Epithelial cell of proximal tubule (primary cell): ENCODE measurements around the gene COA5. TPM values are rescaled to one million over a fixed set of nuclear protein-coding genes. Genes with fewer than 3 reads are reported as not detected.
A peak's percentile ranks its signal among the peaks of the same experiment; 100 is the strongest.
"Not testable (repeated sequence)": the region's sequence is repeated elsewhere in the genome, so short reads cannot be mapped to it uniquely, and the experiment has no call there.

Experiments
- DNase-seq: peaks from one replicate; pipeline ENCODE4 v3.0.0-alpha.2; 2011; ENCODE audit warnings: low read depth
- H3K4me3 ChIP-seq: 2 replicates; pipeline ENCODE4 v1.5.1; 2011; ENCODE audit warnings: low read depth, mild to moderate bottlenecking, low read length
- total RNA-seq: library from RNA; depleted of rRNA; stranded (reverse); fragments of >200 nt; gene quantifications from 2 replicates; pipeline ENCODE4 v1.2.3, GENCODE V29; 2015
- TF ChIP-seq, protein P1 (sequence below): conservative IDR thresholded peaks from 2 replicates; pipeline ENCODE4 v1.5.1; 2012; ENCODE audit warnings: low read depth, mild to moderate bottlenecking, low read length

Gene COA5
- total RNA-seq, 1 donor from 2014 or later: 9.3 TPM

DNA sequence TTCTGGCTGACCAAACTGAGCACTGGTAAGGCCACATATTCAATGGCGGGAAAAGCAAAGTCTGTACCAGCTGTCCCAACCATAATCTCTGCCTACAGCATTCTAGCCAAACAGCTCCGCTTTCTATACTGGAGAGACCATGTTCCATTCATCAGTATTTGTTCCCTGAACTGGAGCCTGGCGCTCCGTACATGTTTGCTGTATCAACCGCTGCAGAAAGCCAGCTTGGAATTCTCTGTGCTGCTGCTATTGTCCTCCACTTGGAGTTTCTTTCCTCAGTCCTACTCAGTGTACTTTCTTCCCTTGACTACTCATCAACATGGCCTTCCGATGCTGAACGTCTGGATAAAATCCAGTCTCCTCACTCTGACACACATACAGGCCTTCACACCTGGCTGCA, 1.9 kb downstream of the COA5 start:
- H3K4me3 ChIP-seq: no peak overlapping the region
- TF ChIP-seq, protein P1, sequence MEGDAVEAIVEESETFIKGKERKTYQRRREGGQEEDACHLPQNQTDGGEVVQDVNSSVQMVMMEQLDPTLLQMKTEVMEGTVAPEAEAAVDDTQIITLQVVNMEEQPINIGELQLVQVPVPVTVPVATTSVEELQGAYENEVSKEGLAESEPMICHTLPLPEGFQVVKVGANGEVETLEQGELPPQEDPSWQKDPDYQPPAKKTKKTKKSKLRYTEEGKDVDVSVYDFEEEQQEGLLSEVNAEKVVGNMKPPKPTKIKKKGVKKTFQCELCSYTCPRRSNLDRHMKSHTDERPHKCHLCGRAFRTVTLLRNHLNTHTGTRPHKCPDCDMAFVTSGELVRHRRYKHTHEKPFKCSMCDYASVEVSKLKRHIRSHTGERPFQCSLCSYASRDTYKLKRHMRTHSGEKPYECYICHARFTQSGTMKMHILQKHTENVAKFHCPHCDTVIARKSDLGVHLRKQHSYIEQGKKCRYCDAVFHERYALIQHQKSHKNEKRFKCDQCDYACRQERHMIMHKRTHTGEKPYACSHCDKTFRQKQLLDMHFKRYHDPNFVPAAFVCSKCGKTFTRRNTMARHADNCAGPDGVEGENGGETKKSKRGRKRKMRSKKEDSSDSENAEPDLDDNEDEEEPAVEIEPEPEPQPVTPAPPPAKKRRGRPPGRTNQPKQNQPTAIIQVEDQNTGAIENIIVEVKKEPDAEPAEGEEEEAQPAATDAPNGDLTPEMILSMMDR: no peak
- no peak for DNase-seq

- H3K4me3 ChIP-seq: no peak overlapping the region
- no peak for DNase-seq
- TF ChIP-seq, protein P1: no peak
These were observed 3.2 kb downstream of the COA5 start for GRCh38 chr2:98605076-98605475.

GRCh38 chr2:98604547-98604946, 3.8 kb downstream of the COA5 start:
- no peak for DNase-seq
- TF ChIP-seq, protein P1: no peak
- no peak overlapping the region for H3K4me3 ChIP-seq

DNA sequence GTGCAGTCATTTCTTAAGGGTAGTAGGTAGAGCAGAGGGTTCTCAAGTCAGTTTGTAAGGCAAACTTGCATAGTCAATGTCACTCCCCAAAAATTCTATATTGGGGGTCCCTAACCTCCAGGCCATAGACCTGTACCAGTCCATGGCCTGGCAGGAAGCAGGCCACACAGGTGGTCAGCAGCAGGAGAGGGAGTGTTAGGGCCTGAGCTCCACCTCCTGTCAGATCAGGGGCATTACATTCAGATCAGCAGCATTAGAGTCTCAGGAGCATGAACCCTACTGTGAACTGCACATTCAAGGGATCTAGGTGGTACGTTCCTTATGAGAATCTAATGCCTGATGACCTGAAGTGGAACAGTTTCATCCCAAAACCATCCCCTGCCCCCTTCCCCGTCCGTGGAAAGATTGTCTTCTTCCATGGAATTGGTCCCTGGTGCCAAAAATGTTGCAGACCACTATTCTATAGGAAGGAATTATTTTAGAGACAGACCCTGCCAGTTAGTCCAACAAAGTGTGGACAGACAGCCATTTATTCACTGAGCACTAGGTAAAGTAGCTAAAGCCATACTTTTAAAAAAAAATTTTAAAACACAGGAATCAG, 6.7 kb downstream of the COA5 start:
- H3K4me3 ChIP-seq: no peak overlapping the region

GRCh38 chr2:98598781-98599428, 9.4 kb downstream of the COA5 start:
- H3K4me3 ChIP-seq: no peak overlapping the region
- TF ChIP-seq, protein P1: no peak
- DNase-seq: no peak

More for the DNA sequence above, 6.7 kb downstream of the COA5 start:
- TF ChIP-seq, protein P1: peak; percentile 80
- DNase-seq: no peak

DNA sequence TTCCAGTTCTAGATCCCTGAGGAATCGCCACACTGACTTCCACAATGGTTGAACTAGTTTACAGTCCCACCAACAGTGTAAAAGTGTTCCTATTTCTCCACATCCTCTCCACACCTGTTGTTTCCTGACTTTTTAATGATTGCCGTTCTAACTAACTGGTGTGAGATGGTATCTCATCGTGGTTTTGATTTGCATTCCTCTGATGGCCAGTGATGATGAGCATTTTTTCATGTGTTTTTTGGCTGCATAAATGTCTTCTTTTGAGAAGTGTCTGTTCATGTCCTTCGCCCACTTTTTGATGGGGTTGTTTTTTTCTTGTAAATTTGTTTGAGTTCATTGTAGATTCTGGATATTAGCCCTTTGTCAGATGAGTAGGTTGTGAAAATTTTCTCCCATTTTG, 13.6 kb downstream of the COA5 start:
- H3K4me3 ChIP-seq, DNase-seq: not testable (repeated sequence)

- no peak for DNase-seq
- TF ChIP-seq, protein P1: no peak
These were observed 15.7 kb downstream of the COA5 start for GRCh38 chr2:98592565-98592964.

More at GRCh38 chr2:98592565-98592964, 15.7 kb downstream of the COA5 start:
- H3K4me3 ChIP-seq: no peak overlapping the region
